Glutamatergic neuron (in vitro differentiated cells): Measurements from ENCODE around the gene ARHGAP10. TPM values are rescaled to one million over a fixed set of nuclear protein-coding genes. Genes with fewer than 3 reads are reported as not detected.

Experiments used
- DNase-seq: peaks from one replicate; pipeline ENCODE4 v3.0.0; 2022
- H3K27ac Mint-ChIP-seq: one replicate; pipeline ENCODE4 v1.8.0; 2020; ENCODE audit warnings: mild to moderate bottlenecking, mixed read lengths, inconsistent platforms; ENCODE audit not compliant: unreplicated experiment
- H3K27me3 Mint-ChIP-seq: one replicate; pipeline ENCODE4 v1.8.0; 2020; ENCODE audit warnings: mild to moderate bottlenecking, moderate library complexity, mixed read lengths, inconsistent platforms; ENCODE audit not compliant: unreplicated experiment
- H3K36me3 Mint-ChIP-seq: one replicate; pipeline ENCODE4 v1.8.0; 2020; ENCODE audit warnings: mild to moderate bottlenecking, mixed read lengths, inconsistent platforms; ENCODE audit not compliant: unreplicated experiment
- H3K4me1 Mint-ChIP-seq: one replicate; pipeline ENCODE4 v1.8.0; 2020; ENCODE audit warnings: mild to moderate bottlenecking, low read depth, mixed read lengths, inconsistent platforms; ENCODE audit not compliant: unreplicated experiment
- H3K4me3 Mint-ChIP-seq: one replicate; pipeline ENCODE4 v1.8.0; 2020; ENCODE audit warnings: mild to moderate bottlenecking, mixed read lengths, inconsistent platforms; ENCODE audit not compliant: unreplicated experiment
- H3K9me3 Mint-ChIP-seq: one replicate; pipeline ENCODE4 v1.8.0; 2020; ENCODE audit warnings: mild to moderate bottlenecking, moderate library complexity, mixed read lengths, inconsistent platforms; ENCODE audit not compliant: unreplicated experiment
- CTCF ChIP-seq: fragments of 200-600 bp; sonication (generic); IDR thresholded peaks from one replicate; pipeline ENCODE4 v1.5.0; 2021; ENCODE audit not compliant: partially characterized antibody, unreplicated experiment
- microRNA-seq: library from miRNA; unstranded; fragments of <30 nt; microRNA quantifications from one replicate; pipeline ENCODE4, GENCODE V29; 2020; ENCODE audit not compliant: unreplicated experiment
- total RNA-seq: library from RNA; stranded (reverse); fragmentation: NEBNext Ultra II Directional; extraction: Animal tissue kit (Norgen Biotek cat#: 25700); gene quantifications from one replicate; pipeline ENCODE4 v1.2.1, GENCODE V29; 2021; ENCODE audit not compliant: unreplicated experiment

The ARHGAP10 gene
- total RNA-seq, 1 donor from 2014 or later = 19.7 TPM

- Mint-ChIP-seq H3K27ac (no peak overlapping the region), H3K4me3 (no peak overlapping the region), H3K9me3 (peaks cover 8% of the 10 kb centered on the region), H3K4me1 (no peaks in the 10 kb centered on the region), H3K27me3 (no peaks in the 10 kb centered on the region), H3K36me3 (peaks cover 12% of the 10 kb centered on the region)
- no peak for DNase-seq
- TF ChIP-seq CTCF = no peak
Observed at GRCh38 chr4:148118633-148119032, 386.7 kb downstream of the ARHGAP10 start.

- H3K4me3 Mint-ChIP-seq = no peak overlapping the region
- H3K9me3 Mint-ChIP-seq = peaks cover 9% of the 10 kb centered on the region
- H3K27ac Mint-ChIP-seq = no peak overlapping the region
- peaks cover 20% of the 10 kb centered on the region for H3K36me3 Mint-ChIP-seq
- DNase-seq = no peak
- no peak for TF ChIP-seq CTCF
- no peaks in the 10 kb centered on the region for H3K27me3 Mint-ChIP-seq
- H3K4me1 Mint-ChIP-seq = no peaks in the 10 kb centered on the region
Observed at GRCh38 chr4:148120216-148120615, 388.3 kb downstream of the ARHGAP10 start.

Small RNA genes lying within 50 kb of the gene (microRNA-seq; reads per million reads assigned to microRNA genes)
- 8.0 reads per million, percentile 43 among the genes with 10 or more reads in this experiment for gene MIR4799

Other genes starting within 250 kb of the ARHGAP10 start
- gene TMEM184C, start 114.7 kb upstream of the ARHGAP10 start, total RNA-seq = 31.6 TPM
- 8.9 TPM for gene PRMT9, start 47.9 kb upstream of the ARHGAP10 start, total RNA-seq